Adrenal gland (tissue), 12 donors: ENCODE data around the gene CRHBP. TPM values are rescaled to one million over a fixed set of nuclear protein-coding genes. Genes with fewer than 3 reads are reported as not detected.
"Not testable (repeated sequence)": the region's sequence is repeated elsewhere in the genome, so short reads cannot be mapped to it uniquely, and the experiment has no call there.

Source experiments
- DNase-seq, 7 donors: peaks; one replicate each; pipeline ENCODE4 v3.0.0-alpha.2; 2019 to 2020
- H3K27ac ChIP-seq, 5 donors: fragments of 200-600 bp; sonication (generic) in 4 of 5; 1 replicate in 3 of 5; 2 replicates in 2 of 5; pipeline versions ENCODE4 v1.5.1 to v1.8.0; 2016 to 2020; ENCODE audit warnings: mild to moderate bottlenecking in 1 of 5
- H3K27me3 ChIP-seq: fragments of 200-600 bp; 2 replicates; pipeline ENCODE4 v1.8.0; 2021
- H3K36me3 ChIP-seq, 2 donors: fragments of 200-600 bp; replicated peaks in 1 of 2; 1 replicate in 1 of 2; 2 replicates in 1 of 2; pipeline versions ENCODE4 v1.5.1 to v1.8.0; 2018 to 2022
- H3K4me1 ChIP-seq, 2 donors: fragments of 200-600 bp; replicated peaks in 1 of 2; 1 replicate in 1 of 2; 2 replicates in 1 of 2; pipeline versions ENCODE4 v1.5.1 to v1.8.0; 2018 to 2021
- H3K4me3 ChIP-seq, 4 donors: fragments of 200-600 bp; sonication (generic) in 3 of 4; one replicate each; pipeline ENCODE4 v1.5.1; 2016 to 2018
- H3K9me3 ChIP-seq, 3 donors: fragments of 200-600 bp; sonication (generic) in 1 of 3; replicated peaks in 1 of 3; 1 replicate in 2 of 3; 2 replicates in 1 of 3; pipeline versions ENCODE4 v1.5.1 to v1.8.0; 2016 to 2021
- CTCF ChIP-seq, 6 experiments: fragments of 450-650 bp in 4 of 6; fragments of 200-600 bp in 2 of 6; sonication (generic) in 1 of 6; IDR thresholded peaks; 1 replicate in 5 of 6; 2 replicates in 1 of 6; pipeline versions ENCODE4 v1.5.1 to v1.8.0; 2016 to 2021; ENCODE audit warnings: antibody characterized with exemption in 6 of 6, mild to moderate bottlenecking in 2 of 6, moderate library complexity in 1 of 6
- POLR2A ChIP-seq, 2 donors: fragments of 450-650 bp; IDR thresholded peaks; one replicate each; pipeline ENCODE4 v1.6.1; 2017; ENCODE audit warnings: antibody characterized with exemption in 2 of 2, mild to moderate bottlenecking in 2 of 2, moderate library complexity in 1 of 2
- WGBS, 4 donors: extraction: QIAGEN DNeasy Blood & Tissue Kit in 2 of 4; methylation state at CpG; one replicate each; pipeline versions ENCODE4 v1.1.5 to v1.1.7; 2013 to 2017; 5-methylcytosine and 5-hydroxymethylcytosine counted together
- intact Hi-C, 2 donors: fragments of 100-400 bp; cut with DNase I; formaldehyde crosslinking; loops; one replicate each; pipeline versions ENCODE4 v1.14.1 to v1.15.0; 2022 to 2023
- polyA plus RNA-seq, 3 donors: library from polyadenylated mRNA; stranded (reverse); fragments of 200-250 nt in 2 of 3; fragments of 350-450 nt in 1 of 3; fragmentation: Illumina TruSeq in 1 of 3; extraction: RNeasy Lipid Tissue Mini Kit (QIAGEN cat#74804) in 1 of 3; gene quantifications; one replicate each; pipeline ENCODE4 v1.2.3, GENCODE V29; 2013 to 2014
- total RNA-seq, 9 donors: library from RNA; depleted of rRNA in 4 of 9; stranded (reverse); fragments of >200 nt in 4 of 9; fragments of 120-200 nt in 1 of 9; fragmentation: NEBNext Ultra II Directional in 1 of 9; extraction: Animal tissue kit (Norgen Biotek cat#: 25700) in 1 of 9; gene quantifications; one replicate each; pipeline versions ENCODE4 v1.1.0 to v1.2.4, GENCODE V29; 2013 to 2023
- donor health status: healthy with polysubstance abuse.
- donor health status: Bipolar disorder and iron deficiency.
- donor health status: DM: yes; HTN: yes; CAD: no.
- donor health status: DM: no; HTN: no; CAD: no.
- donor health status: DM: no; HTN: no; CAD: no.
- donor health status: DM: yes; HTN: yes; CAD: no.

CRHBP gene
- total and polyA plus RNA-seq, 12 donors, result 13.4 to 64.1 (median 23.7) TPM

GRCh38 chr5:76994337-76994736, 41.5 kb downstream of the CRHBP start:
- Histone ChIP-seq H3K9me3 (no peaks in the 10 kb centered on the region), H3K27me3 (no peaks in the 10 kb centered on the region), H3K36me3 (no peaks in the 10 kb centered on the region), H3K27ac (no peak overlapping the region), H3K4me3 (no peak overlapping the region), H3K4me1 (no peaks in the 10 kb centered on the region)
- DNase-seq, result no peak
- TF ChIP-seq POLR2A (IDR thresholded peaks at IDR 0.05), result no peak
- TF ChIP-seq CTCF (IDR thresholded peaks at IDR 0.05), result no peak
- 73 to 84% (median 75%) methylated on average over 6 of the region's 6 CpGs for WGBS, 4 donors
- intact Hi-C loops, result no loop called here

DNA sequence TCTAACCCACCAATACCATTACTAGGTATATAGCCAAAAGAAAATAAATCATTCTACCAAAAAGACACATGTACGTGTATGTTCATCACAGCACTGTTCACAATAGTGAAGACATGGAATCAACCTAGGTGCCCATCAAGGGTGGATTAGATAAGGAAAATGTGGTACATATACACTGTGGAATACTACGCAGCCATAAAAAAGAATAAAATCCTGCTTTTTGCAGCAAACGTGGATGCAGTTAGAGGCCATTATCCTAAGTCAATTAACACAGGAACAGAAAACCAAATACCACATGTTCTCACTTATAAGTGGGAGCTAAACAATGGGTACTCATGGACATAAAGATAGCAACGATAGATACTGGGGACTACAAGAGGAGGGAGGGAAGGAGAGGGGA, 45.4 kb downstream of the CRHBP start:
- H3K4me1 ChIP-seq, H3K27ac ChIP-seq, H3K9me3 ChIP-seq, H3K27me3 ChIP-seq, intact Hi-C loops, H3K4me3 ChIP-seq, H3K36me3 ChIP-seq, DNase-seq: not testable (repeated sequence)
- WGBS, 4 donors, result 75 to 88% (median 84%) methylated on average over 4 of the region's 4 CpGs

DNA sequence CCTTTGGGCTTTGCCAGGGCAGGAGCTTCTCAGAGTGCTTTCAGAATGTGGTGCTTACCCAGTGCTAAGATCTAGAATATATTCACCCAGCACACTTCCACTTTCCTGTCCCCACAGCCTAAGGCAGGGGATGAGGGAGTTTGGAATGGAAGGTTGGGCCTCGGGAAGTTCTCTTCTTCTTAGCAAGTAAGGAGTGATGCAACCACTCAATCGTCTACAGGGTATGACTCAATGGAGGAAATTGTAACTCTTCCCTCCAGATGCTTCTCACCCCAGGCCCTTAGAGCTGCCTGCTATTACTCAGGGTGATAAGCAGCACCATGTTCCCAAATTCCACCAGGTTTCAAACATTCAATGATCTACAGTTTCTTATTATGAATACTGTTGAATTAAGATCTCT, 46.6 kb downstream of the CRHBP start:
- Histone ChIP-seq H3K4me1 (no peaks in the 10 kb centered on the region), H3K4me3 (no peak overlapping the region), H3K36me3 (no peaks in the 10 kb centered on the region), H3K9me3 (no peaks in the 10 kb centered on the region), H3K27ac (no peak overlapping the region), H3K27me3 (peaks cover 7% of the 10 kb centered on the region)
- 28 to 62% (median 59%) methylated on average over 2 of the region's 2 CpGs for WGBS, 4 donors
- TF ChIP-seq CTCF (IDR thresholded peaks at IDR 0.05) (no peak), POLR2A (IDR thresholded peaks at IDR 0.05) (no peak)
- peak in 1 of 7 donors; percentile 6 for DNase-seq
- intact Hi-C loops, result no loop called here

- TF ChIP-seq POLR2A (IDR thresholded peaks at IDR 0.05) (no peak), CTCF (IDR thresholded peaks at IDR 0.05) (no peak)
- Histone ChIP-seq H3K36me3 (no peaks in the 10 kb centered on the region), H3K27me3 (peaks cover 7% of the 10 kb centered on the region), H3K4me3 (no peak overlapping the region), H3K9me3 (no peaks in the 10 kb centered on the region), H3K4me1 (no peaks in the 10 kb centered on the region), H3K27ac (no peak overlapping the region)
- DNase-seq, result no peak
- WGBS, 4 donors, result 11 to 33% (median 28%) methylated on average over 1 of the region's 1 CpG
- intact Hi-C loops, result no loop called here
These were observed 50.4 kb downstream of the CRHBP start for GRCh38 chr5:77003246-77003645.

DNA sequence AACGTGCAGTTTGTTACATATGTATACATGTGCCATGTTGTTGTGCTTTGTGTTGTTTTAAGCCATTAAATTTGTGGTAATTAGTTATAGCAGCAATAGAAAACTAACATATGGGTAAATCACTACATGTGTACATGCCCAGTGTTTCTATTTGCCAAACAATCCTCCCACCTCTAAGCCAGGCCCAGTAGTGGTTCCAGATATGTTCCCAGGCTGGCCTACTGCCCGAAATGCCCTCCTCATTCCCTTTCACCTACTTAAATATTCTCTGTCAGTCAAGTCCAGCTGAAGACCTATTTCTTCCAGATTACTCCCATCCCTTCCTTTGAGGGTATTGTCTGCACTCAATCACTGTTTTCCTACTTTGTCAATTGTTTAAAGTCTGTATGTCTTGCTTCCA, 53.3 kb downstream of the CRHBP start:
- H3K4me1 ChIP-seq, result no peaks in the 10 kb centered on the region
- no peak for DNase-seq
- WGBS, 4 donors, result 83 to 89% (median 86%) methylated on average over 2 of the region's 2 CpGs

More for the DNA sequence above, 53.3 kb downstream of the CRHBP start:
- Histone ChIP-seq H3K27me3 (peaks cover 7% of the 10 kb centered on the region), H3K4me3 (no peak overlapping the region), H3K36me3 (no peaks in the 10 kb centered on the region), H3K9me3 (no peaks in the 10 kb centered on the region), H3K27ac (no peak overlapping the region)
- TF ChIP-seq CTCF (IDR thresholded peaks at IDR 0.05) (no peak), POLR2A (IDR thresholded peaks at IDR 0.05) (no peak)
- intact Hi-C loops, result no loop called here
